HG03159 (cell line): Measurements from ENCODE around the gene MYLK.

ENCODE experiments used
- ATAC-seq: cut with Tn5 transposase; IDR thresholded peaks from one replicate; pipeline ENCODE4 v1.9.1; 2021; ENCODE audit warnings: mild to moderate bottlenecking, moderate library complexity; ENCODE audit not compliant: unreplicated experiment

Gene MYLK

DNA sequence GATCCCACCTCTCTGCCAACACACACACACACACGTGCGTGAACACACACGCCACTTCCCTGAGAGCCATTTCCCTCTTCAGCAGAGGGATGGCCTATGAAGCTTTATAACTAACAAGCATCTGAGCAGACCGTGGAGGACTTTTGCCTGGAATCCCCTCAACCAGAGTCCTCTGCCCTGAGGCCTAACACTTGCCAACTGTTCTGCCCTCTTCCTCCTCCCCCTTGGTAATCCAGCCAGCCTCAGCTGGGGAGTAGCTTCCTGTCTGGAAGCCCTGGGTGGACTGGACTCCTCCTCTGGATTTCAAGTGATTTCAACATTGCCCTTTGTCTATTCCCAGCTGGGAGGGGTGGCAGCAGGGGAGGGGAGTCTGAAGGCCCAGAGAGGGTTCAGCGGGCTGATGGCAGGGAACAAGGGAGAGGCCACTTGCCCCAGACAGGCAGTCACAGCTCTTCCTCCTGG is 230.9 kb downstream of the MYLK start:
- no peak for ATAC-seq

GRCh38 chr3:123652342-123652984 is 231.7 kb downstream of the MYLK start:
- peak; percentile 57 for ATAC-seq

DNA sequence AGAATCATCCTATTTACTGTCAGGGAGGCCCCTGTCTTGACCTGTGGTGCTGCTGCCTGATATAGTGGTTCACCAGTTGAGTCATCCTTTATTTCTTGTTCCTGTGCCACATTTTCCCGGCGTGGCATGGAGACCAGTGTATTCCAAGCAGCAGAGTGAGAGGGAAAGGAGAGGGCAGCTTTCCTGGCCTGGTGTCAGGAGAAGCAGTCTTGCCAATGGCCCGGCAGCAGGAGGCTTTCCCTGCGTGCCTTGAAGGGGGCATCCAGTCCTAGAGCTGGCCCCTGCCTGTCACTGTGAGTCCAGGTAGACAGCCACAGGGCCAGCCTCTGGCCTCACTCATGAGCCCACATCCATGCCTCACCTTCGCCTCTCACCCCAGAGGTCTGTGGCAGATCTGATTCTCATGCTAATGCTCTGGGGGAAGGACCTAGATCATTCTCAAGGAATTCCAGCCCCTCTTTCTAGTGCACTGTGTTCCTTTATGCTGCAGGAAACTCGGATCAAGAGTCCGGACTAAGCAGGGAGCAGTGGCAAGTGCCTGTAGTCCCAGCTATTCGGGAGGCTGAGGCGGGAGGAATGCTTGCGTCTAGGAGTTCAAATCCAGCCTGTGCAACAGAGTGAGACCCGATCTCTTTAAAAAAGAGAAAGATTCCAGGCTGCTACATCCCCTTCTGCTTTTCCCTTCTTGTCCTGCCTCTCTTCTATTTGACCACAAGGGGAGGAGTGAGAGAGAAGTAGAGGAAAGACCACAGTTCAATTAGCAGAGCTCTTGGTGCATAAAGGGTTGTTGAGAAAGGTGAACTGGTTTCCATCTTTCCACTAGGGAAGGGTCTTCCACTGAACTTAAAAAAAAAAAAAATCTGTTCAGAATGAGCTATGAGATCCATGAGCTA is 232.4 kb downstream of the MYLK start:
- no peak for ATAC-seq

DNA sequence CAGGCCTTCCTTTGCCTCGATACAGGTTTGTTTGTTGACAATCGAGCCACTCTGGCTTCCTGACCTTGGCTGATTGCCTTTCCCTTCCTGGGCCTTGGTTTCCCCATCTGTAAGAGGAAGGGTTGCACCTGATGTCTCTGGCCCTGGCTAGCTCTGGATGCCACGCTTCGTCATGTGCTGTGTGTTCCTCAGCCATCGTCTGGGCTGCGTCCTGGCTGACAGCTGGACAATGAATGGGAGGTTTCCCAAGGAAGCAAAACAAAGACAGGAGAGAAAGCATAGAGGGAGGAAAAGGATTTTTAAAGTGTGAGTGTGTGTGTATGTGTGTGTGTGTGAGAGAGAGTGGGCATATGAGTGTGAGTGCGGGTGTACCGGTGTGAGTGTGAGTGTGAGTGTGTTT is 234.0 kb downstream of the MYLK start:
- no peak for ATAC-seq

DNA sequence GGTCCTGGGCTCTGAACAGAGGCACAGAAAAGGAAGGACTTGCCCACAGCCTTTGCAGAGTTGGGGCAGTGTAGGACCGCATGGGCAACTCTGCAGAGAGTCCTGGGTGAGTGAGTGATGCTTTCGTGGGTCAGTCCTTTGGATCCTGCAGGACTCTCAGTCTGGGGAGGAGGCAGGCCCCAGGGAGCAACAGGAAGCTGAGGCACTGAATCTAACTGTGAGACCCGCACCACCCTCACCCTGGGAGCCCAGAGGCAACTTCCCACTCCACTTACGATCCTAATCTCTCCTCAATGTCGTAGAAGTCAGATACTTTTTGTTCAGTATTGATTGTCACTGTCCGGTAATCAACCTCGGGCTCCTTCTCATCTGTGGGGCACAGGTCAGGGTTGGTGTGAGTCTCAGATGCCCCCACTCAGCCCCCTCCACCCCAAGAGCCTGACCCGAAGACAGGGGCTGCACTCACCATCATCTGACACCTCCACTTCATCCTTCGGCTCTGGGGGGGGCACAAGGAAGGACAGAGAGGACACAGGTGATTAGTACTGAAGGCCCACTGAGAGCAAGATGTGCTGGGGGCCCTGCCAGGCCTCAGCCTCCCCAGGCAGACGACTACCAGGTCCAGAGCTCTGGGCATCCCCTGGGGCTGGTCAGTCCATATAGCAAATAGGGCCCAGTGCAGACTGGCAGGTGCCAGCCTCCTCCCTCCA is 235.3 kb downstream of the MYLK start:
- no peak for ATAC-seq

DNA sequence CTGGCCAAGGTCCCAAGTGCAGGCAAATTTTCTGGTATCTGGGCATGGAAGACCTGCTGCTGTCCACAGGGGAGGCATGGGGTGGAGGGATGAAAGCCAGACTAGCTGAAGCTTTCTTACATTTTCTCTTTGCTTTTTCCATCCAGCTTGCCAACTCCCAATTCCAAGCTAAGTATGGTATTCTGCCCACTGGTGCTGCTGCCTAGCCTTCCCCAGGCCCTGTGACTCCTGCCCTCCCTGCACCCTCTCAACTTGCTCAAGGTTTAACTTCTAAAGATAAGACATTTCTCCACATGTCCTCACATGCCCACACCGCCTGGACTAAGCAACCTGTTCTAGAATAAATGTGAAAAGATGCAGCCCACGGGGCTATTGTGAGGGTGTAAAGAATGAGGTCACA is 239.8 kb downstream of the MYLK start:
- ATAC-seq, result no peak

DNA sequence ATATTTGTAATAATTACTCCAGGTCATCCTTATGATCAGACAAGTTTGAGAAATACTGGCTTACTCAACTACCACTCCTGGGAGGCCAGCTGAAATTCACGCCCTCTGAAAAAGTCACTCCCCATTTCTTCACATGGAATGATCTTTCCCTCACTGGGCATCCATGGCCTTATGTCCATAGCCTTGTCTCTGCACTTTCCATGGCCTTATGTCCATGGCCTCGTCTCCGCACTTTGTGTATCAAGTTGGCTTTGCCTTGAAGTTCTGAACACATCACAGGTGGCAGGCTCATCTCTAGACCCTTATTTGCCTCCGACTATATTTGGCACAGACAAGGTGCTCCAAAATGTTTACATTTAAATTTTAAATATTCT is 241.2 kb downstream of the MYLK start:
- ATAC-seq, result no peak

DNA sequence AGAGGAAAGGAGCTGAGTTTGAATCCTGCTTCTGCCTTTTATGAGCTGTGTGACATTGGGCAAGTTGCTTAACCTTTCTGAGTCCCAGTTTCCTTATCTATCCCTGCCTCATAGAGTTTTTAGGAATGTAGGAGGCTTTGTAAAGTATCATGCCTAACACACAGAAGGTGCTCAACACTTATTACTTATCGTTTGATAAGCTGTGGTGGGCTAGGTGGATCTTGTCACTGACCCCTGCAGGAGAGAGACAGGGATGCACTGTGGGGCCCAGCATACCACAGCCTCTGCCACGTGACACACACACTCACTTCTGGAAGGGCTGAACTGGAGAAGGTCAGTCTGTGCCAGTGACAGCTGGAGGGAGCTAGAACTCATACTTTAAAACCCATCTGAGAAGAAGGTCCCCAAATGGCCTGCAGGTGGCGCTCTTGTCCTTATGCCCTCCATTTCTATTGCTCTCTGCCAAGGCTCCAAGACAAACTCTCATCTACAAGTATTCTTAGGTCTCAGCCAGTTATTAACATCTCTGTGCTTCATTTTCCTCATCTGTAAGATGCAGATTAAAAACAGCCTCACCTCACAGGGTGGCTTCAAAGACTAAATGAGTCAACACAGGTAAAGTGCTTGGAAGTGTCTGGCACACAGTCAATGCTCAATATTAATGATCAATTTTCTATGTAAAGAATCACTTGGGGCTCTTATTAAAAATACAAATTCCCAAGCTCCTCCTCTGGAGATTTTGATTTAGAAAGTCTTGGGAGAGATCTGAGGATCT is 241.8 kb downstream of the MYLK start:
- peak; percentile 86 for ATAC-seq

DNA sequence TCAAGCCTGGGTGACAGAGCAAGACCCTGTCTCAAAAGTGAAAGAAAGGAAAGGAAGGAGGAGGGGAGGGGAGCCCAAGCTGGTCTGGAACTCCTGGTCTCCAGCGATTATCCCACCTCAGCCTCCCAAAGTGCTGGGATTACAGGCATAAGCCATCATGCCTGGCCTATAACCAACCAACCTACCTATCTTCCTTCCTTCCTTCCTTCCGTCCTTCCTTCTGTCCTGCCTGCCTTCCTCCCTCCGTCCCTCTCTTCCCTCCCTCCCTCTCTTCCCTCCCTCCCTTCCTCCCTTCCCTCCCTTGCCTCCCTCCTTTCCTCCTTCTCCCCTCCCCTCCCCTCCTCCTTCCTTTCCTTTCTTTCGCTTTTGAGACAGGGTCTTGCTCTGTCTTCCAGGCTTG is 242.6 kb downstream of the MYLK start:
- no peak for ATAC-seq

GRCh38 chr3:123640740-123641462 is 243.2 kb downstream of the MYLK start:
- ATAC-seq, result no peak

- no peak for ATAC-seq
These were observed 243.8 kb downstream of the MYLK start for GRCh38 chr3:123640311-123640710.

DNA sequence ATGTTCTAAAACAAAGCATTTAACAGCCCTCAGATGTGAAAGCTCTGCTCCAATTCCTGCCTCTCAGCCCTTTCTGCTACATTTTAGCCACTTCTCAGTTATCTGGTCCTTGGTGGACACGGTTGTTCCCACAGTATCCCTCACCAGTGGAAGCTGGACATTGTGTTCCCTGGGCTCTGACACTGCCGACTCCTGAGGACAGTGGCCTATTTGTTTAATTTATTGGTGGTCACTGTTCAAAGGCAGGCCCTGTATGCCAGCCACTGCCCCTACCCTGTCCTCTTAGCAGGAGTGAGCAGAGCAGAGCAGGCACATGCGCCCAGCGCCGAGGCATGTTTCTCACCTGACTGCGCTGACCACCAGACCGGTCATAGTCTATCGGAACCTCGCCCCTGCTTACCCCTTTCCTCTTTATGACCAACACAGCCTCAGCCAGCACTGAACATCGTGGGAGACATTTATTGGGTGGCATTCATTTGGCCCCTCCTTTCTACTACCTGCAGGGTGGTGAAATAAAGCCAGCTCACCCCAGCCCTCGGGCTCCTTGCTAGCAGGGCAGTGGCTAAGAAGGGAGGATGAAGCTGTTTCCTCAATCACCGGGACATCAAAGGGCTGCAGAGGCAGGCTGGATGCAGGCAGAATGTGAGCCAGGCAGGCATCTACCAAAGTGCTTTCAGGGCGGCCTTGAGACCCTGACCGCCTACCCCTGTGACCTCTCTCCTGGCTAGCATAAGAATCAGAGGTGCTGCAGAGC is 245.0 kb downstream of the MYLK start:
- ATAC-seq, result no peak

- no peak for ATAC-seq
These were observed 246.3 kb downstream of the MYLK start for GRCh38 chr3:123637841-123638240.

DNA sequence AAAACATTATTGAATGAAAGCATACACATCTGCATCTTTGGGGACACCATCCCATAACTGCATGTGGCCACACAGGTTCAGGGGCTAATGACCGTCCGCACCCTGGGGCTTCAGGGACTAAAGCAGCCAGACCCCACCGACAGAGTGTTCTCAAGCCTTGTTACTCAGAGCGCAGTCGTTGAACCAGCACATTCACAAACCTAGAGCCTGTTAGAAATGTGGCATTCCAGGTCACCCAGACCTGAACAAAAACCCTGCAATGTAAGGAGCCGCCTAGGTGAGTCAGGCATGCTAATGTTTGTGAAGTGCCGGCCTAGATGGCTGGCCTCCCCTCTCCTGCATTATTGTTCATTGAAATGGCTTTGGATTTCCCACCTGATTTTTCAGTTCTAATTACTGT is 247.0 kb downstream of the MYLK start:
- no peak for ATAC-seq

DNA sequence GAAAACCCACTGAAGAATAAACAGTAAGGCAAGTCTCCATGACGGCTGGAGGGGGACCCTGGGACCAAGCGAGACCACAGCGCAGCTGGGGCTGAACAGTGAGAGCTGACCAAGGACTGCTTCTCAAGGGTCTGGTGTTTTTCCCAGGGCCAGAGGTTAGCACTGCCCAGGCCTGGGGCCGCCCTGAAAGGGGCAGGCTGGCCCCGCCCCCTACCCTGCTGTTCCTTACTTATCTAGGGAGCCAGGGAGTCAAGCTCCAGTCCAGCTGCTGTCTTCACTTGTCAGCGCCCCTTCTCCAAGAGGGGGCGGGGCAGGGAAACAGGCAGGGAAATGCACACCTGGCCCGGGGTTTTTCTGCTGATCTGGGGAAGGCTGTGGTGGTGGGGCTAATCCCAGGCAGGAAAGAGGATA is 247.7 kb downstream of the MYLK start:
- no peak for ATAC-seq

GRCh38 chr3:123635717-123636116 is 248.4 kb downstream of the MYLK start:
- no peak for ATAC-seq

DNA sequence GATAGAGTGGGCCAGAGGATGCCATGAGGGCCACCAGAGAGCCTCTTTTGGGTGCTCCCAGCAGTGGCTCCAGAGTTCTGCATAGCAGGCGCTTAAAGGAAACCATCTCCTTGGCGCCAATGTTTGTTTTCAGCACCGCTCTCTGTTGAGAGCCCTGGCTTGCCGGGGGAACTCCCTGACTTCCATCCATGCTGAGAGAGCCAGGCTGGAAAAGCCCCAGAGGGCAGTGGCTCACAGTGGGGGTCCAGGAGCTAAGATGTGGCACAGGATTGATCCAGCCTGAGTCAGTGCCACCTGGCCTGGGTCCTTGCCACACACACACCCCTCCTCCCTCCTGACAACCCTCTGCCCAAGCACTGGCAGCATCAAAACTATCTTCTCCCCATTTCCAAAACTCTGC is 248.9 kb downstream of the MYLK start:
- no peak for ATAC-seq

DNA sequence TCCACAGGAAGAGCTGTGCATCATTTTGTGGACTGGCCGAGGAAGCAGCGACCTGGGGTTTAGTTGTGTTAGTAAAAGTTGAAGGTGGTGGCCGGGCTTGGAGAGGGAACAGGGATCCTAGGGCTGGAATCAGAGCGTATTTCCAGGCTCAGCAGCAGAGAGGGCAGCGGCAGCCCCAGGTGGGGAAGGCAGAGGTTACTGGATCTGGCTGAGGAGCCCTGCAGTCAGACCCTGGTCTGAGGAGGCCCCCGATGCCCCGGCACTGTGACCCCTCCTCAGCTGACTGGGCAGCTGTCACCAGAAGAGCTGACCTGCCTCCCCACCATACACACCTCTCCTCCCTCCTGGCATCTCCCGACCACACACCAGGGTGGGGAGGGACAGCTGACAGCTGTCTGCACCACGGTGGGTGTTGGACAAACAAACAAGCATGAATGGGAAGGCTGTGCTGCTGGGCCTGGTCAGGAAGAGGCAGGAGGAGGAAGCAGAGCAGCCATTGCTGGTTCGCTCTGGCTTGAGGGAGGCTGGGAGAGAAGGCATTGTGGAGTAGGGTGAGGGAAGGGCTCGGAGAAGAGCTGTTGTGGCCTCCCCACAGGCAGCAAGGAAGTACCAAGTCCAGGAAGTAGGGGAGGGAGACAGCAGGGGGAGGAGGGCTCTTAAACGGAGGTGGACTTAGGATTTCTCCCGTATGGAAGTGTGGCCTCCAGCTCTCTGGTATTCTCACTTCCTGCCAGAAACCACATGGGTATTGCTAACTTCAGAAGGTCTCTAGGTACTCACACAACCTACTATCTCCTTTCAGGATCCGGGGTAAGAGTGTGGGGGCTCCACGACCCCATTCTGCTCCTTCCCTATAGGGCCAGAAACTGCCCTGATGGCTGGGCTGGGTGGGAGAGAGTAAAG is 249.7 kb downstream of the MYLK start:
- no peak for ATAC-seq

DNA sequence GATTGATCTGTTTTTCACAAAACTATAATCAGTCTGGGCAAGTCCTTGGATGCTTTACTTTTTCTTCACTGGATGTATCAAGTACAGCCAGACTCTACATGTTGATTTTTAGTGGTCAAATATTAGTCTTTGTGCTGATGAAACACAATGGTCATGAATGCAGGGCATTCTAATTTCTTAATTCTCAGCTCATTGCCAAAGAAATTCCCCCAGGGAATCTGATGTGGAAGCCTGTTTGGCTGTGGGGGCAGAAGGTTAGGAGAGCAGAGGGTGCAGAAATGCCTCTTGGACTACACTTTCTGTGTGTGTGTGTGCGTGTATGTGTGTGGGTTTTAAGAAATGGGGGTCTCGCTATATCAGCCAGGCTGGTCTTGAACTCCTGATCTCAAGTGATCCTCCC is 250.6 kb downstream of the MYLK start:
- no peak for ATAC-seq
